Mammary epithelial cell (primary cell): Measurements from ENCODE around the gene SPRR5.

Experiments
- EZH2 ChIP-seq: IDR thresholded peaks from 2 replicates; pipeline ENCODE4 v1.6.1; 2012; ENCODE audit warnings: low read length, inconsistent platforms, borderline replicate concordance
- TF ChIP-seq, protein P1 (sequence below), 2 donors: IDR thresholded peaks in 1 of 2; conservative IDR thresholded peaks in 1 of 2; 2 replicates each; pipeline ENCODE4 v1.5.1; 2011 to 2012; ENCODE audit warnings: inconsistent platforms in 2 of 2, low read length in 2 of 2, mild to moderate bottlenecking in 2 of 2, control low read depth in 1 of 2, low read depth in 1 of 2; ENCODE audit not compliant: insufficient read depth in 1 of 2; ENCODE audit errors: extremely low read depth in 1 of 2

- TF ChIP-seq, protein P1, sequence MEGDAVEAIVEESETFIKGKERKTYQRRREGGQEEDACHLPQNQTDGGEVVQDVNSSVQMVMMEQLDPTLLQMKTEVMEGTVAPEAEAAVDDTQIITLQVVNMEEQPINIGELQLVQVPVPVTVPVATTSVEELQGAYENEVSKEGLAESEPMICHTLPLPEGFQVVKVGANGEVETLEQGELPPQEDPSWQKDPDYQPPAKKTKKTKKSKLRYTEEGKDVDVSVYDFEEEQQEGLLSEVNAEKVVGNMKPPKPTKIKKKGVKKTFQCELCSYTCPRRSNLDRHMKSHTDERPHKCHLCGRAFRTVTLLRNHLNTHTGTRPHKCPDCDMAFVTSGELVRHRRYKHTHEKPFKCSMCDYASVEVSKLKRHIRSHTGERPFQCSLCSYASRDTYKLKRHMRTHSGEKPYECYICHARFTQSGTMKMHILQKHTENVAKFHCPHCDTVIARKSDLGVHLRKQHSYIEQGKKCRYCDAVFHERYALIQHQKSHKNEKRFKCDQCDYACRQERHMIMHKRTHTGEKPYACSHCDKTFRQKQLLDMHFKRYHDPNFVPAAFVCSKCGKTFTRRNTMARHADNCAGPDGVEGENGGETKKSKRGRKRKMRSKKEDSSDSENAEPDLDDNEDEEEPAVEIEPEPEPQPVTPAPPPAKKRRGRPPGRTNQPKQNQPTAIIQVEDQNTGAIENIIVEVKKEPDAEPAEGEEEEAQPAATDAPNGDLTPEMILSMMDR (conservative IDR thresholded peaks at IDR 0.05 in 1 of 2, IDR thresholded peaks at IDR 0.05 in 1 of 2; ENCODE audit: extremely low read depth in 1 of 2, insufficient read depth in 1 of 2, low read depth in 1 of 2, low read length in 2 of 2), result no peak
- no peak for TF ChIP-seq EZH2
Measured at GRCh38 chr1:152983234-152983633, 36.2 kb downstream of the SPRR5 start.
